H9 (cell line): Measurements from ENCODE around the gene ZHX3. TPM values are rescaled to one million over a fixed set of nuclear protein-coding genes. Genes with fewer than 3 reads are reported as not detected.

ENCODE experiments used
- DNase-seq: peaks from one replicate; pipeline ENCODE4 v3.0.0-alpha.2; 2017
- H2AFZ ChIP-seq: one replicate; pipeline ENCODE4 v1.6.1; 2013; ENCODE audit warnings: mild to moderate bottlenecking, low read length, control low read depth, moderate library complexity
- H2AK5ac ChIP-seq: 2 replicates; pipeline ENCODE4 v1.6.1; 2013; ENCODE audit warnings: low read length, control low read depth, mixed read lengths; ENCODE audit not compliant: insufficient read length
- H2BK120ac ChIP-seq: one replicate; pipeline ENCODE4 v1.6.1; 2013; ENCODE audit warnings: low read depth, mild to moderate bottlenecking, low read length, control low read depth, inconsistent platforms; ENCODE audit not compliant: poor library complexity, severe bottlenecking
- H2BK12ac ChIP-seq: 2 replicates; pipeline ENCODE4 v1.6.1; 2013; ENCODE audit warnings: low read length, control low read depth, mixed read lengths, low read depth; ENCODE audit not compliant: insufficient read length
- H2BK15ac ChIP-seq: 2 replicates; pipeline ENCODE4 v1.6.1; 2013; ENCODE audit warnings: low read depth, low read length, control low read depth
- H2BK20ac ChIP-seq: one replicate; pipeline ENCODE4 v1.6.1; 2013; ENCODE audit warnings: low read depth, mild to moderate bottlenecking, low read length, control low read depth, inconsistent platforms; ENCODE audit not compliant: poor library complexity, severe bottlenecking
- H2BK5ac ChIP-seq: 2 replicates; pipeline ENCODE4 v1.6.1; 2013; ENCODE audit warnings: low read length, control low read depth, mixed read lengths; ENCODE audit not compliant: insufficient read length
- H3K14ac ChIP-seq: 2 replicates; pipeline ENCODE4 v1.6.1; 2013; ENCODE audit warnings: low read length, control low read depth; ENCODE audit not compliant: insufficient read depth
- H3K18ac ChIP-seq: 2 replicates; pipeline ENCODE4 v1.6.1; 2013; ENCODE audit warnings: low read depth, mild to moderate bottlenecking, mixed read lengths, low read length, control low read depth; ENCODE audit not compliant: insufficient read length
- H3K23ac ChIP-seq: 2 replicates; pipeline ENCODE4 v1.6.1; 2013; ENCODE audit warnings: low read length, control low read depth, mixed read lengths, low read depth; ENCODE audit not compliant: insufficient read length
- H3K23me2 ChIP-seq: 2 replicates; pipeline ENCODE4 v1.6.1; 2013; ENCODE audit warnings: low read depth, mild to moderate bottlenecking, mixed read lengths, low read length, control low read depth; ENCODE audit not compliant: insufficient read length, poor library complexity, severe bottlenecking
- H3K27ac ChIP-seq: 2 replicates; pipeline ENCODE4 v1.5.1; 2013; ENCODE audit warnings: low read length, control low read depth, mixed read lengths, low read depth; ENCODE audit not compliant: insufficient read length
- H3K27me3 ChIP-seq: 2 replicates; pipeline ENCODE4 v1.6.1; 2013; ENCODE audit warnings: low read length, control low read depth, inconsistent platforms; ENCODE audit not compliant: insufficient read depth
- H3K4ac ChIP-seq: 2 replicates; pipeline ENCODE4 v1.6.1; 2013; ENCODE audit warnings: low read depth, mild to moderate bottlenecking, control low read depth, inconsistent platforms, low read length, moderate library complexity
- H3K4me1 ChIP-seq: 2 replicates; pipeline ENCODE4 v1.6.1; 2013; ENCODE audit warnings: low read length, control low read depth, inconsistent platforms; ENCODE audit not compliant: insufficient read depth
- H3K4me2 ChIP-seq: 2 replicates; pipeline ENCODE4 v1.6.1; 2013; ENCODE audit warnings: low read length, control low read depth, mixed read lengths; ENCODE audit not compliant: insufficient read length, insufficient read depth
- H3K56ac ChIP-seq: 2 replicates; pipeline ENCODE4 v1.6.1; 2013; ENCODE audit warnings: low read depth, mild to moderate bottlenecking, mixed read lengths, low read length, control low read depth; ENCODE audit not compliant: insufficient read length
- H3K79me1 ChIP-seq: 2 replicates; pipeline ENCODE4 v1.6.1; 2013; ENCODE audit warnings: low read depth, mild to moderate bottlenecking, moderate library complexity, low read length, control low read depth, inconsistent platforms; ENCODE audit not compliant: insufficient read depth, poor library complexity, severe bottlenecking
- H3K79me2 ChIP-seq: 2 replicates; pipeline ENCODE4 v1.6.1; 2013; ENCODE audit warnings: low read length, control low read depth, inconsistent platforms; ENCODE audit not compliant: insufficient read depth
- H3K9ac ChIP-seq: 2 replicates; pipeline ENCODE4 v1.6.1; 2013; ENCODE audit warnings: low read length, control low read depth, mixed read lengths; ENCODE audit not compliant: insufficient read length; ENCODE audit errors: extremely low read depth
- H3K9me3 ChIP-seq: one replicate; pipeline ENCODE4 v1.6.1; 2013; ENCODE audit warnings: low read depth, low read length, inconsistent platforms; ENCODE audit not compliant: control insufficient read depth
- H3T11ph ChIP-seq: one replicate; pipeline ENCODE4 v1.6.1; 2013; ENCODE audit warnings: mild to moderate bottlenecking, low read length, control low read depth, inconsistent platforms
- H4K20me1 ChIP-seq: one replicate; pipeline ENCODE4 v1.6.1; 2013; ENCODE audit not compliant: control insufficient read depth, insufficient read length, insufficient read depth
- H4K5ac ChIP-seq: 2 replicates; pipeline ENCODE4 v1.6.1; 2013; ENCODE audit warnings: low read depth, mild to moderate bottlenecking, mixed read lengths, low read length, control low read depth; ENCODE audit not compliant: insufficient read length
- H4K8ac ChIP-seq: replicated peaks from 2 replicates; pipeline ENCODE4 v1.6.1; 2013; ENCODE audit warnings: low read length, control low read depth, mixed read lengths, low read depth; ENCODE audit not compliant: insufficient read length
- H4K91ac ChIP-seq: 2 replicates; pipeline ENCODE4 v1.6.1; 2013; ENCODE audit warnings: low read depth, mild to moderate bottlenecking, moderate library complexity, mixed read lengths, low read length, control low read depth; ENCODE audit not compliant: insufficient read length
- H3K27ac Mint-ChIP-seq, 3 experiments: 2 replicates in 2 of 3; 3 replicates in 1 of 3; pipeline ENCODE4 v1.8.0; 2020 to 2021; ENCODE audit warnings: mixed read lengths in 3 of 3, mild to moderate bottlenecking in 1 of 3, moderate library complexity in 1 of 3
- H3K27me3 Mint-ChIP-seq: 2 replicates; pipeline ENCODE4 v1.8.0; 2021; ENCODE audit warnings: low read depth, mild to moderate bottlenecking, moderate library complexity, mixed read lengths
- H3K36me3 Mint-ChIP-seq, 3 experiments: 2 replicates in 2 of 3; 3 replicates in 1 of 3; pipeline ENCODE4 v1.8.0; 2020 to 2021; ENCODE audit warnings: low read depth in 3 of 3, mixed read lengths in 3 of 3; ENCODE audit not compliant: insufficient read depth in 1 of 3
- H3K4me1 Mint-ChIP-seq, 2 experiments: 2 replicates each; pipeline ENCODE4 v1.8.0; 2020; ENCODE audit warnings: mixed read lengths in 2 of 2
- H3K4me3 Mint-ChIP-seq, 2 experiments: 2 replicates in 1 of 2; 3 replicates in 1 of 2; pipeline ENCODE4 v1.8.0; 2020 to 2021; ENCODE audit warnings: mild to moderate bottlenecking in 2 of 2, mixed read lengths in 2 of 2, moderate library complexity in 1 of 2
- H3K9me3 Mint-ChIP-seq, 2 experiments: 2 replicates in 1 of 2; 3 replicates in 1 of 2; pipeline ENCODE4 v1.8.0; 2020; ENCODE audit warnings: mild to moderate bottlenecking in 2 of 2, mixed read lengths in 2 of 2, moderate library complexity in 1 of 2
- CTCF ChIP-seq: fragments of 200-600 bp; sonication (generic); conservative IDR thresholded peaks from 3 replicates; pipeline ENCODE4 v1.8.0; 2021; ENCODE audit warnings: antibody characterized with exemption, mild to moderate bottlenecking
- WGBS: extraction: QIAGEN DNeasy Blood & Tissue Kit; methylation state at CpG from one replicate; pipeline ENCODE4 v1.1.7; 2013; ENCODE audit warnings: missing lambda C conversion rate, low lambda C conversion rate, mixed read lengths; ENCODE audit not compliant: insufficient read length; ENCODE audit errors: extremely low coverage; 5-methylcytosine and 5-hydroxymethylcytosine counted together
- total RNA-seq: library from RNA; stranded (reverse); gene quantifications from 2 replicates; pipeline ENCODE4 v1.2.1, GENCODE V29; 2021

The ZHX3 gene
- total RNA-seq, 1 experiment from 2014 or later, result 4.4 TPM

GRCh38 chr20:41169162-41169690 is 148.3 kb downstream of the ZHX3 start:
- Histone ChIP-seq H3K79me2 (no peaks in the 10 kb centered on the region), H3K4me1 (no peaks in the 10 kb centered on the region), H2BK15ac (no peak overlapping the region), H2BK12ac (no peak overlapping the region), H3K27me3 (no peaks in the 10 kb centered on the region), H3T11ph (no peak overlapping the region), H4K5ac (no peak overlapping the region), H4K91ac (no peak overlapping the region), H2BK5ac (no peak overlapping the region), H3K56ac (no peak overlapping the region), H3K14ac (no peak overlapping the region), H3K79me1 (no peaks in the 10 kb centered on the region), H3K23ac (no peak overlapping the region), H4K8ac (no peak overlapping the region), H2AFZ (no peak overlapping the region), H3K4ac (no peak overlapping the region), H2BK120ac (no peak overlapping the region), H2BK20ac (no peak overlapping the region), H3K23me2 (no peaks in the 10 kb centered on the region), H3K9me3 (no peaks in the 10 kb centered on the region), H4K20me1 (no peaks in the 10 kb centered on the region), H2AK5ac (no peak overlapping the region), H3K9ac (no peak overlapping the region), H3K4me2 (no peak overlapping the region), H3K27ac (no peak overlapping the region), H3K18ac (no peak overlapping the region)
- no peak overlapping the region for H3K4me3 Mint-ChIP-seq
- H3K27ac Mint-ChIP-seq, result no peak overlapping the region
- no CpG with 5 or more reads among the region's 9 CpGs for WGBS
- DNase-seq, result no peak
- peaks cover 4 to 8% of the 10 kb centered on the region in 2 experiments; a peak in 3 of 4 replicates for H3K4me1 Mint-ChIP-seq
- H3K27me3 Mint-ChIP-seq, result no peaks in the 10 kb centered on the region
- no peaks in the 10 kb centered on the region for H3K9me3 Mint-ChIP-seq
- peaks cover 64 to 96% (median 89%) of the 10 kb centered on the region in 3 experiments for H3K36me3 Mint-ChIP-seq
- no peak for TF ChIP-seq CTCF
